GM18868 (cell line): ENCODE measurements around the gene ENTREP1.
"Not testable (repeated sequence)": the region's sequence is repeated elsewhere in the genome, so short reads cannot be mapped to it uniquely, and the experiment has no call there.

Experiments
- ATAC-seq: cut with Tn5 transposase; IDR thresholded peaks from one replicate; pipeline ENCODE4 v1.9.1; 2021; ENCODE audit warnings: mild to moderate bottlenecking, moderate library complexity; ENCODE audit not compliant: unreplicated experiment

Gene ENTREP1, protein sequence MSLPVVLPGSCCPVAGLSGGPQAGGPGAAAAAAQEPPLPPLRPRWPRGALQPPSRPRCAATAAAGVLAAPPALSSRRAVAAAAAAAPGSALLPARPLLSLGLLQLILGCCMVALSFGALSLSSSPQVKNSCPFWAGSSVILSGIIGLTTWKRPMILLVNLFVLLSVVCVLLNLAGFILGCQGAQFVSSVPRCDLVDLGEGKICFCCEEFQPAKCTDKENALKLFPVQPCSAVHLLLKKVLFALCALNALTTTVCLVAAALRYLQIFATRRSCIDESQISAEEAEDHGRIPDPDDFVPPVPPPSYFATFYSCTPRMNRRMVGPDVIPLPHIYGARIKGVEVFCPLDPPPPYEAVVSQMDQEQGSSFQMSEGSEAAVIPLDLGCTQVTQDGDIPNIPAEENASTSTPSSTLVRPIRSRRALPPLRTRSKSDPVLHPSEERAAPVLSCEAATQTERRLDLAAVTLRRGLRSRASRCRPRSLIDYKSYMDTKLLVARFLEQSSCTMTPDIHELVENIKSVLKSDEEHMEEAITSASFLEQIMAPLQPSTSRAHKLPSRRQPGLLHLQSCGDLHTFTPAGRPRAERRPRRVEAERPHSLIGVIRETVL

DNA sequence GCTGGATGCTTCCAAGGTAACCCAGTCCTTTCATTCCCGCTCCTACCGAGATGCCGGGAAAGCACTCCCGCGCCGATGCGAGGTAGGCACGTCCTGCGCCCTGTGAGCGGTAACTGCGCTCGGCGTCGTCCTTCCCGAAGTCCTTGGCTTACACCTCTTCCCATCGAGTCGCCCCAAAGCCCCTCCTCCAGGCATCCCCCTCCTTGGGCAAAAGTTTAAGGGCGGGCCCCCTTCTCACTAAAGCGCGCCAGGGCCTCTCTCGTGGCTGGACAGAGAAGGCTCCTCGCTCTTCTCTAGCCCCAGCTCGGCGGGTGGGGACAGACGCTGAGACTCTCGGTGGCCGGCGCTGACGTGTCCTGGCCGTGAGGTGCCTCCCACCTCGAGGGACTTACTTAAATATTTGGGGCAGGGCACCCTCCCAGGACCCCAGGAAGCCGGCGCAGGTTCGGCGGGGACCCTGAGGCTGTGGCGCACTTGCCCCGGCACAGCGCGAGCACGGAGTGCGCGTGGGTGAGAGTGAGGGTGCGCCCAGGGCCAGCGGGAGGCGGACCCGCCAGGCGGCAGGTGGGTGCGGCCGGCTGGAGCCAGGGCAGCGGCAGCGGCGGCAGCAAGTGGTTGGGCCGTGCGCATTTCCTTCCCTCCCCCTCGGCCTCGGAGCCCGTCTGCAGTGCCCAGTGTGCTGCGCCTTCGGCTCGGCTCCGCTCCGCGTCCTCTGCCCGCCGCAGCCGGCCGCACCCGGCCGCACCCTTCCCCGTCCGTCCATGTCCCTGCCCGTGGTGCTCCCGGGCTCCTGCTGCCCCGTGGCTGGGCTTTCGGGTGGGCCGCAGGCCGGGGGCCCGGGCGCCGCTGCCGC lies at the start of gene ENTREP1:
Gene ENTREP1, plus strand, starts transcription at position 667 of the 853 bp plus-strand sequence. Its CDS starts 95 bp downstream, at position 762.
- ATAC-seq, result no peak

DNA sequence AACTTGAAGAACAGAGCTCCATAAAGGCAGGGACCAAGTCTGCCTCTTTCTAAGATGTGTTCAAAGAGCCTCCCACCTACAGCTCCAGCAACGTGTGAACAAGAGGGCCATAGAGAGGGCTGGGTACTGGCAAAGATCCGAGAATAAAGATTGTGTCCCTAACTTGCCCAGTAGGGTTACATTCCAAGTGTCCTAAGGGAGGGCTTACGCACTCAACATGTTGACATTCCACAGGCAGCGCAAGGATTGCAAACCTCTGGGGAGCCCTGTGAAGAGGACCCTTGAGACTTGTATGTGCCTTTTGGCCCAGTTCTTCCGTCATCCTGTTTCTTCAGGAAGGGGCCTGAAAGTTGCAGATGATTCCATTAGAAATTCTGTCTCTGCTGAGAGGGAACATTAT lies 48.2 kb upstream of the ENTREP1 start:
- ATAC-seq, result no peak

DNA sequence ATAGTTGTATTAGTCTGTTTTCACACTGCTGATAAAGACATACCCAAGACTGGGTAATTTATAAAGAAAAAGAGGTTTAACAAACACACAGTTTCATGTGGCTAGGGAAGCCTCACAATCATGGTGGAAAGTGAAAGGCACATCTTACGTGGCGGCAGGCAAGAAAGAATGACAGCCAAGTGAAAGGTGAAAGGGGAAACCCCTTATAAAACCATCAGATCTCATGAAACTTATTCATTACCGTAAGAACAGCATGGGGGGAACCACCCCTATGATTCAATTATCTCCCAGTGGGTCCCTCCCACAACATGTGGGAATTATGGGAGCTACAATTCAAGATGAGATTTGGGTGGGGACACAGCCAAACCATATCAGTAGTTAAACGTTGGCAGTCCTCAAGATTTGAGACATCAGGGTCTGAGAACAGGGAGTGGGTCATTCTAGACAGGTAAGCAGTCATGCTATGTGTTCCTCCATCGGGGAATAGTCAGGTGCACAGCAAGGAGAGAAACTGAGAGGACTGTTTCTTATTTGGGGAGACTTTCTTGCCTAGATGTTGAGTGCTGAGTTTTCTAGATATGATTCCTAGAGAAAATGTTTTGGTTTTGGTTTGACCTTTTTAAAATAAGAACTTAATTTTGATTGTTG lies 45.8 kb upstream of the ENTREP1 start:
- ATAC-seq, result peak; percentile 90

DNA sequence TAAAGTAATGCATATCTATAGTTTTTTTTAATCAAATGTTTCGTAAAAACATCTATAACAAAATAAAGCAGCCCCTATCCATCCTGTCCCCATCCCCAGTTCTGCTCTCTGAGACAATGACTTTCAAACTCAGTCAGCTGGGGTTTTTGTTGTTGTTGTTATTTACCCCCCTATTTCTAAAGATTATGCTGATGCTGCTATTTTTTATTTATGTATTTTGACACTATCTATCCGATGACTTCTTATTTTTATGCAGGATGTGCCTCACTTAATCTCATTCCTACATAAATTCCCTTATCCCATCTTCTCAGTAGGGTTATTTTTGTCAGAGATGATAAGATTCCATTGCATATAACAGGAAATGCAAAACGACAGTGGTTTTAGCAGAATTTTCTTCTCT lies 45.3 kb upstream of the ENTREP1 start:
- no peak for ATAC-seq

DNA sequence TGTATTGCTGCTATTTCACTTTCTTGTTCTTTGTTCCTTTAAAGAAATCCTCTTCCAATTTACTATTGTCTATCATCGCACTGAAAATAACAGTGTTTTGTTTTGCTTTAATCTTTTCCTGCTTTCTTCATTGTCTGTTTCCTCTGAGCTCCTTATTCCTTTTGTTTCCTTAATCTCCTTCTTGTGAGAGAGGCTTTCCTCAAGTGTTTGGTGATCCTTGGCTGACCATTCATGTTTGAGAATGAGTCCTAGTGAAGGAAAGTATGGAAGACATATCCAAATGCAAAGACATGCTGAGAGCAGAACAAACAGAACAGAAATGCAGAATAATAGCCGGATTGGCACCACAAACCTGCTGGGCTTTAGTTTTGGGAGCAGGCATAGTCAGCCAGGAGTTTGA lies 42.0 kb upstream of the ENTREP1 start:
- ATAC-seq, result no peak

DNA sequence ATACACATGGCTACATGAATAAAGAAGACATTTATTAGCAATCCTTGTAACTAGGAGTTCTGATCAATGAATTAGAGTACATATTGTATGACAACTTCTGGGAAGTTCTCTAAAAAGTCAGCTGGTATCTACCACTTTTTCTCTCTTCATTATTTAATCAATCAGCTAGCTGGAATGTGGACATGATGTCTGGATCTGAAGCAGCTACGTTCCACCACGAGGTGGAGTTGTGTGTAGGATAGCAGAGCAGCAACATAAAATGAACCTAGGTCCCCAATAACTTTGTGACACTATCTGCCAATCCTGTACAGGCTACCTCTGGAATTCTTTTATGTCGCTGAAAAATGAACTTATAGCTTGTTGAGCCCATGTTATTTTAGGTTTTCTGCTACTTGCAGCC lies 32.9 kb upstream of the ENTREP1 start:
- ATAC-seq, result no peak

DNA sequence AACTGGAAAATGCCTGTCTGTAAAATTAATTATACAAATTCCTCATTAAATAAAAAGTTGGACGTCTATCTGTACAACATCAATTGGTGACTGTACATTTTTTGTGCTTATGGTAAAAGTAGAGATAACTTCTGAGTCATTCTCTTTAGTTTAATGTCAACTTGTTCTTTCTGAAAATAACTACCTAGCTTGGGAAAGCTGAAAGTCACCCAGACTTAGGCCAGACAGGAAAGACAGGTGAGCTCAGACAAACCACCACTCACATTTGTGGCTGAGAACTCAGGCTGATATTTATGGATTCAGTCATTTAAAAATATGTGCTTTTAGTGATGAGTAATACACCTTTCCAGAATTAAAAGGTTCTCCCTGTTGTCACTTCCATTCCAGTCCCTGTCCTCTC lies 31.9 kb upstream of the ENTREP1 start:
- no peak for ATAC-seq

DNA sequence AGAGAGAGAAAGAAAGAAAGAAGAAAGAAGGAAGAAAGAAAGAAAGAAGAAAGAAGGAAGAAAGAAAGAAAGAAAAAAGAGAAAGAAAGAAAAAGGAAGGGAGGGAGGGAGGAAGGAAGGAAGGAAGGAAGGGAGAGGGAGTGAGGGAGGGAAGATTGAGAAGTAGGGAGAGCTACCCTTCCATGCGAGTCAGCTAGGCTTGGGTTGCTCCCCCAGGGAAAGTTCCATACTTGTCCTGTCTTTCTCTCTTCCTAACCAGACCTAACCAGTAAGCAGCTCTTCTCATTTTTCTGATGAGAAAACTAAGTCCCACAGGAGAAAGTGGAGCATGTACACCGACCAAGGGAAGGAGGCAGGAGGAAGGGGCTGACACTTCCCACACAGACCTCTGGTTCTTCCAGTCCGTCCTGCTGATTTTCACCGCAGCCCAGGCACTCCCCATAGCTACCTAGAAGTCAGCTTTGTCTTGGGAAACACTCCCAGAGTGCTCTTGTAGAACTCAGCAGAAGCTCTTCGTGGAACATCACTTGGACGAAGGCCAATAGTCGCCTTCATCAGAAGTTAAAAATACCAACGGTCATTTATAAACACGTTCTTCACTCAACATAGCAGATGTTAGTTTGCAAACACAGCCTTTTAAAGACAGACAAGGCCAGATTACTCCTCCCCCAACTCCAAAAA lies 29.0 kb upstream of the ENTREP1 start:
- ATAC-seq, result no peak

DNA sequence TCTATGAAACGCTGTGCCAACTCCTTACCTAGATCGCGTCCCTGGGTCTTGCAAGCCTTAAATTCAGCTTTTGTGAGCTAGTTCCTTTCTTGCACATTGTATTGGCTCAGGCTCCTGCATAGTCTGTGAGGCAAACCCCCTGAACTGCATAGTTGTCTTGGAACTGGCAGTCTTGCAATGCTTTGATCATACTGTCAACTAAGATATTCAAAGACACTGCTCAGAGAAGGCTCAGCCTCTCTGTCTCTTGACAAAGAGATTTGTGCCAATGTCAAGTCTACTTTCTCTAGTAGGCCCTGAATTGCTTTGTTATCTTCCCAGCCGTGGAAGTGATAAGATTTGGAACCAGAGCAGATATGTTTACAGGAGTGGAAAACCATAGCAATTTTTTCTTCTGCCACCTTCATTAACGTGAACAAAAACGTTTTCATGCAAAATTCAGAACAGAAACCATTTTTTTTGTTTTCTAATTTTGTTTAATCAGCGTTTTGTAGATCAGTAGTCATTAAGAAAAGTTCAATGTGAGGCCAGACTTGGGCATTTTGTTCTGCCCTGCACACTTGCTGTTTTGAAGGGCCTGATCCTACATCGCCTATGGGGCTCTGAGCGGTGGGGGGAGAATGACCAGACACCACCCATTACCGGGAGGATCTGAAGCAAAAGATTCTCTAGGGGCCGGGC lies 27.6 kb upstream of the ENTREP1 start:
- no peak for ATAC-seq

DNA sequence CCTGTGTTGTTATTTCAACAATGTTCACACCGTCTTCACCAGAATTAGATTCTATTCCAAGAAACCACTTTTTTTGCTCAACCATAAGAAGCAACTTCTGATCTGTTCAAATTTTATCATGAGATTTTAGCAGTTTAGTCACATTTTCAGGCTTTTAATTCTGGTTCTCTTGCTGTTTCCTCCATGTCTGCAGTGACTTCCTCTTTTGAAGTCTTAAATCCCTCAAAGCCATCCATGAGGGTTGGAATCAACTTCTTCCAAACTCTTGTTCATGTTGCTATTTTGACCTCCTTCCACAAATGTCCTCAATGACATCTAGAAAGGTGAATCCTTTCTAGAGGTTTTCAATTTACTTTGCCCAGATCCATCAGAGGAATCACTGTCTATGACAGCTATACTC lies 25.7 kb upstream of the ENTREP1 start:
- no peak for ATAC-seq

DNA sequence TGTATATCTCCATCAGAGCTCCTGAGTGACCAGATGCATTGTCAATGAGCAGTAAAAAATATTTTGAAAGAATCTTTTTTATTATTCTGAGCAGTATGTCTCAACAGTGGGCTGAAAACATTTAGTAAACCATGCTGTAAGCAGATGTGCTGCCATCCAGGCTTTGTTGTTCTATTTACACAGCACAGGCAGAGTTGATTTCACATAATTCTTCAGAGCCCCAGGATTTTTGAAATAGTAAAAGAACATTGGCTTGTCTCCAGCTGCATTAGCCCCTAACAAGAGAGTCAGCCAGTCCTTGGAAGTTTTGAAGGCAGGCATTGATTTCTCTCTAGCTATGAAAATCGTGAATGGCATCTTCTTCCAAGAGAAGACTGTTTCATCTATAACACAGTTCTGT lies 25.2 kb upstream of the ENTREP1 start:
- ATAC-seq, result no peak

DNA sequence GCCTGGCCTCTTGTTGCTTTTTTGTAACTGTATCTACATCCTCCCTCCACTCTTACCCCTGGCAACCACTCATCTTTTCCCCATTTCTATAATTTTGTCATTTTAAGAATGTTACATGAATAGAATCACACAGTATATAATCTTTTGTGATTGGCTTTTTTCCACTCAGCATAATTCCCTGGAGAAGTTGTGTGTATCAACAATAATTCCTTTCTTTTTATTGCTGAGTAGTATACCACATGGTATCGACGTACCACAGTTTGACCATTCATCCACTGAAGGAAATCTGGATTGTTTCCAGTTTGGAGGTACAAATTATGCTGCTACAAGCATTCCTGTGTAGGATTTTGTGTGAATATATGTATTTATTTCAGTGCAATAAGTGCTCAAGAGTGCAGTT lies 21.7 kb upstream of the ENTREP1 start:
- ATAC-seq, result no peak

DNA sequence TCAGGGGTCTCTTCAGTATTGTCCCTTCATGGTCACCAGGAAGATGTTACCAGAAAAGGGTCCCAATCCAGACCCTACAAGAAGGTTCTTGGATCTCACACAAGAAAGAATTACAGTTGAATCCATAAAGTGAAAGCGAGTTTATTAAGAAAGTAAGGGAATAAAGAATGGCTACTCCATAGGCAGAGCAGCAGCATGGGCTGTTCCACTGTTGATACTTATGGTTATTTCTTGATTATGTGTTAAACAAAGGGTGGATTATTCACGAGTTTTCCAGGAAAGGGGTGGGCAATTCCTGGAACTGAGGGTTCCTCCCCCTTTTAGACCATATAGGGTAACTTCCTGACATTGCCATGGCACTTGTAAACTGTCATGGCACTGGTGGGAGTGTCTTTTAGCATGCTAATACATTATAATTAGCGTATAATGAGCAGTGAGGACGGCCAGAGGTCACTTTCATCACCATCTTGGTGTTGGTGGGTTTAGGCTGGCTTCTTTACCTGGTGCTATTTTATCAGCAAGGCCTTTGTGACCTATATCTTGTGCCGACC lies 18.0 kb upstream of the ENTREP1 start:
- not testable (repeated sequence) for ATAC-seq

DNA sequence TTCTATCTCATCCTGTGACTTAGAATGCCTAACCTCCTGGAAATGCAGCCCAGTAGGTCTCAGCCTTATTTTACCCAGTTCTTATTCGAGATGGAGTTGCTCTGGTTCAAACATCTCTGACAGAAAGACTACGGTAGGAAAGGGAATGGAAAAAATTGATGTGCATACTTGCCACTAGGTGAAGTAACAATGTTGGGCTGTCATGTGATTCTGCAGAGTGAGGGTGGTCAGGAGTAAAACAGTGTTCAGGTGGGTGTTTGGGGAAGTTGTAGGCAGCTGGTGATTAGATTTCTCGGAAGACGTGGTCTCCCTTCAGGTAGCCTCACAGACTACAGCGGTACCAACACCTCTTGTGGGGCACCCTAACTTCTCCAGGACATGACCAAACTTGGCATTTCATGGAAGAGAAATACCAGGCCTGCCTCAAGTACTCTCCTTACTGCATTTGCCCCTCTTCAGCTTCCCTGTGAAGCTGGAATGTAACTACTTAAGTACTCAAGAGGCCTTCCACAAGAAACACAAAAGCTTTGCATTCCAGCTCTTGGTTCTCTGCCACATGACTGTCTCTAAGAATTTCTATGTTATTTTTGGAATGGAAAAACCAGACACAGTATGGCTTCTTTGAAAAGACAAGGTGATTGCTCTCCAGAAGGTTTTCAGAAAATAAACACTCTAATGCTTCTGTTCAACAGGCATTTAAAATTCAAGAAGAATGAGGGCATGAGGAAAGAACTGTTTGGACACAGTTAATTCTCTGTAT lies 17.4 kb upstream of the ENTREP1 start:
- no peak for ATAC-seq

DNA sequence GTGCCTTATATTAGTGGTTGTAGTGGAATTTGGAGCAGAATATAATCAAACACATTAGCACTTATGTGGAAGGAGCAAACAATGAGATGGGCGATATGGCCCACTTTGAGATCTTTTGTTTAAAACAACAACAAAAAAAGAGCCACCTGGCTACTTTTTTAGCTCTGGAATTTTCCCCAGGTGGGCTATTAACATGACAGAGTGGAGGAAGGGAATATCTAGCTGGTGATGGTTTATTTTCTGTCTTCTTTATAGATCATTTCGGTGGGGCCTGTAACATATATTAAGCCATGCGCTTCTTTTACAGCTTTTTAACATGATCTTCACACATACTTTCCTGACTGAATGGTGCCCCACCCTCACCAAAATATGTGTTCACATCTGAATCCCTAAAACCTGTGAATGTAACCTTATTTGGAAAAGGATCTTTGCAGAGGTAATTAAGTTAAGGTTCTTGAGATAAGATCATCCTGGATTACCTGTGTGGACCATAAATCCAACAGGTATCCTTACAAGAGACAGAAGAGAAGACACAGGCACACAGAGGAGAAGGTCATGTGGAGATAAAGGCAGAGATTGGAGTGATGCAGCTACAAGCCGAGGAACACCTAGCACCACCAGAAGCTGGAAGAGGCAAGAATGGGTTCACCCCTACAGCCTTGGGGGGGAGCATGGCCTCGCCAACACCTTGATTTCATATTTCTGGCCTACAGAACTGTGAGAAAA lies 16.6 kb upstream of the ENTREP1 start:
- ATAC-seq, result no peak

DNA sequence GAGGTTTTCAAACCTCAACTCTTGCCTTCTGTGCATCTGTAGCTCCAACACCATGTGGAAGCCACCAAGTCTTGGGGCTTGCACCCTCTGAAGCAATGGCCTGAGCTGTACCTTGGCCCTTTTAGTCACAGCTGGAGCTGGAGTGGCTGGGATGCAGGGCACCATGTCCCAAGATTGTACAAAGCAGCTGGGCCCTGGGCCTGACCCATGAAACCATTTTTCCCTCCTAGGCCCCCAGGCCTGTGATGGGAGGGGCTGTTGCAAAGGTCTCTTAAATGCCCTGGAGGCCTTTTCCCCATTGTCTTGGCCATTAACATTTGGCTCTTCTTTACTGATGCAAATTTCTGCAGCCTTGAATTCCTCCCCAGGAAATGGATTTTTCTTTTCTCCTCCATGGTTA lies 11.8 kb upstream of the ENTREP1 start:
- no peak for ATAC-seq

DNA sequence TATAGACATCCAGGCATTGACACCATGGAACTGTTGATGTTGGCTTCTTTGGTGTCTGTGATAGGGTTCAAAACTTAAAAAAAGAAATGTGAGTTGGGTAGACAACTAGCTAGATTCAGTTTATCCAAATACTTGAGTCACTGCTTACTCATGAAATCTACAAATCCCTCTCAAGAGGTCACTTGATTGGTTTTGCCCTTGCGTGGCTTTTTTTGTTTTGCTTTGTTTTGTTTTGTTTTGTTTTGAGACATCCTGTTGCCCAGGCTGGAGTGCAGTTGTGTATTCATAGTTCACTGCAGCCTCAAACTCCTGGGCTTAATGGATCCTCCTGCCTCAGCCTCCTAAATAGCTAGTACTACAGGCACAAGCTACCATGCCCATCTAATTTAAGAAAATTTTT lies 10.5 kb upstream of the ENTREP1 start:
- no peak for ATAC-seq

DNA sequence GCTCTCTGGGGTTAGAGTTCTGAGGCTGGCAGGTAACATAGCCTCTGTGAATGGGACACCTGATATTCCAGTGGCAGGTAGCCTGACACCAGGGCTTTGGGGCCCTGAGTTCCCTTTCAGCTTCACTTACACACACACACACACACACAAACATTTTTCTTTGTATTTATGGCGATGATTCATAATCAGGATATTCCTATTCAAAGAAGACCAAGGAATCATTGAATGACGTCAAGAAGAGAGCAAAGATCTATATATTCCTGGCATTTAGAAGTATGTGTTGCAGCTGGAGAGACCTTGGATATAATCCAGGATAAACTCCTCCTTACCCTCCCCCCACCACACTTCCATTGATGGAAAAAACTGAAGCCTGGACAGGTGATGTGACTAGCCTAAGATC lies 7.9 kb upstream of the ENTREP1 start:
- no peak for ATAC-seq
